ENCODE measurements around the gene PSMD13. TPM values are rescaled to one million over a fixed set of nuclear protein-coding genes. Genes with fewer than 3 reads are reported as not detected.

Gene PSMD13
- total RNA-seq, 2 experiments from 2014 or later, result 56.9 to 57.8 TPM

DNA sequence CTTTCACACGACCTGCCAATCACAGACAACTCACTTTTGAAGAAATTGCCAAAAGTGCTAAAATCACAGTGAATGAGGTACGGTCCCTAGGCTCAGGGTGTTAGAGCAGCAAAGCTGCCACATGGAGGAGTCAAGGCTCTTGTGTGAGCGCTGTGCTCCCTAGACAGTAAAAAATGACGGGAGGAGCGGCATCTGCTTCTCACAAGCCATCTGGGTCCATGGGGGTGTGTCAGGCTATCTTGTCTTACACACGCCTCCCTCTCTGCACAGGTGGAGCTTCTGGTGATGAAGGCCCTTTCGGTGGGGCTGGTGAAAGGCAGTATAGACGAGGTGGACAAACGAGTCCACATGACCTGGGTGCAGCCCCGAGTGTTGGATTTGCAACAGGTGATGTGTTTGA, 14.8 kb downstream of the PSMD13 start:
- peak in 2 of 14 experiments; percentile 17 to 38 for DNase-seq

DNA sequence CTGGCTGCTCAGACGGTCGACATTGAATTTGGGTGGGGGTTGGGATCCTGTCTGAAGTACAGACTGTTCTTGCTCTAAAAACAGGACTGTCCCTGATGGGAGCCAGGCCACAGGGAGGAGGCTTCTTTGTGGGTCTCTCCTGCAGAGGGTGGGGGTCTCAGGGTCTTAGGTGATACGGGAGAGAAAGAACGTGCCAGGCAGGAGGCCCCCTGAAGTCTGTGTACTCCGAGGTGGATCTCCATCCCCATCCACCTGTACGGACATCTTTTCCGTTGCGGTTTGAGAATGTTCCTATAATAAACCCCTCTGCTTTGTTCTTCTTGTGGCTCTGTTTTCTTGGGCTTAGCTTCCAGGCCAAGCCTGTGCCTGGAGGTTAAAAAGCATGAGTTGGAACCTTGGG, 15.9 kb downstream of the PSMD13 start:
- Mint-ChIP-seq H3K4me1 (ENCODE audit: low read depth) (peaks cover 13% of the 10 kb centered on the region), H3K27me3 (no peaks in the 10 kb centered on the region), H3K27ac (no peak overlapping the region), H3K4me3 (no peak overlapping the region), H3K36me3 (ENCODE audit: low read depth) (peaks cover 64% of the 10 kb centered on the region), H3K9me3 (no peaks in the 10 kb centered on the region)
- TF ChIP-seq, protein P1, sequence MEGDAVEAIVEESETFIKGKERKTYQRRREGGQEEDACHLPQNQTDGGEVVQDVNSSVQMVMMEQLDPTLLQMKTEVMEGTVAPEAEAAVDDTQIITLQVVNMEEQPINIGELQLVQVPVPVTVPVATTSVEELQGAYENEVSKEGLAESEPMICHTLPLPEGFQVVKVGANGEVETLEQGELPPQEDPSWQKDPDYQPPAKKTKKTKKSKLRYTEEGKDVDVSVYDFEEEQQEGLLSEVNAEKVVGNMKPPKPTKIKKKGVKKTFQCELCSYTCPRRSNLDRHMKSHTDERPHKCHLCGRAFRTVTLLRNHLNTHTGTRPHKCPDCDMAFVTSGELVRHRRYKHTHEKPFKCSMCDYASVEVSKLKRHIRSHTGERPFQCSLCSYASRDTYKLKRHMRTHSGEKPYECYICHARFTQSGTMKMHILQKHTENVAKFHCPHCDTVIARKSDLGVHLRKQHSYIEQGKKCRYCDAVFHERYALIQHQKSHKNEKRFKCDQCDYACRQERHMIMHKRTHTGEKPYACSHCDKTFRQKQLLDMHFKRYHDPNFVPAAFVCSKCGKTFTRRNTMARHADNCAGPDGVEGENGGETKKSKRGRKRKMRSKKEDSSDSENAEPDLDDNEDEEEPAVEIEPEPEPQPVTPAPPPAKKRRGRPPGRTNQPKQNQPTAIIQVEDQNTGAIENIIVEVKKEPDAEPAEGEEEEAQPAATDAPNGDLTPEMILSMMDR (IDR thresholded peaks at IDR 0.05), result no peak
- Histone ChIP-seq H3K36me3 (ENCODE audit: insufficient read depth, low read length) (peaks cover 57% of the 10 kb centered on the region), H3K27ac (ENCODE audit: low read depth in 1 of 2, low read length in 2 of 2) (no peak overlapping the region), H3K4me1 (ENCODE audit: insufficient read depth, low read length) (peaks cover 6% of the 10 kb centered on the region), H3K4me3 (ENCODE audit: low read length) (no peak overlapping the region), H3K27me3 (ENCODE audit: control insufficient read depth in 1 of 2, insufficient read depth in 2 of 2, low read length in 2 of 2) (no peaks in the 10 kb centered on the region), H3K9me3 (ENCODE audit: control insufficient read depth in 1 of 2, insufficient read depth in 1 of 2, low read length in 2 of 2) (no peaks in the 10 kb centered on the region)
- ChIA-PET CTCF (interaction anchor here (3.5 kb wide), 1 partner anchor 53 kb away, joined by 31 read pairs; the partner anchor contains the start of gene IFITM2), POLR2A (interaction anchor here (3.3 to 3.6 kb wide), 2 partner anchors 27 to 36 kb away, joined by 31 to 51 read pairs; partner anchors contain the start of genes NLRP6 and PGGHG)
- ATAC-seq (ENCODE audit: poor library complexity) (no peak), DNase-seq (no peak)
- intact Hi-C loops (cut with DNase I, micrococcal nuclease), result loop anchor here (2.0 to 5.0 kb wide), 6 partner anchors 26 to 200 kb away; partner anchors contain the start of genes BET1L (in 1 of the 2), NLRP6 (in 1 of the 2), PGGHG (in 1 of the 2) and PTDSS2 (in 1 of the 2)

More for the DNA sequence above, 14.8 kb downstream of the PSMD13 start:
- Mint-ChIP-seq H3K4me3 (no peak overlapping the region), H3K27ac (peak overlapping the region; percentile 33), H3K4me1 (ENCODE audit: low read depth) (peaks cover 13% of the 10 kb centered on the region), H3K27me3 (no peaks in the 10 kb centered on the region), H3K9me3 (no peaks in the 10 kb centered on the region), H3K36me3 (ENCODE audit: low read depth) (peaks cover 75% of the 10 kb centered on the region)
- no peak for ATAC-seq (ENCODE audit: poor library complexity)
- intact Hi-C loops (cut with DNase I, micrococcal nuclease), result loop anchor here (2.0 to 5.0 kb wide), 8 partner anchors 17 to 201 kb away; partner anchors contain the start of genes BET1L (in 1 of the 2), PGGHG (in 1 of the 2), PTDSS2 (in 1 of the 2) and RIC8A (in 1 of the 2)
- ChIA-PET POLR2A (interaction anchor here (1.2 to 3.6 kb wide), 14 partner anchors 9 to 199 kb away, joined by 3 to 51 read pairs (median 8); partner anchors contain the start of genes BET1L, IFITM5, NLRP6 and PGGHG), CTCF (interaction anchor here (1.2 to 3.5 kb wide), 20 partner anchors 14 to 199 kb away, joined by 3 to 31 read pairs (median 10); partner anchors contain the start of genes IFITM2, PGGHG, PSMD13 and PTDSS2)
- Histone ChIP-seq H3K9me3 (ENCODE audit: control insufficient read depth in 1 of 2, insufficient read depth in 1 of 2, low read length in 2 of 2) (no peaks in the 10 kb centered on the region), H3K27ac (ENCODE audit: low read depth in 1 of 2, low read length in 2 of 2) (no peak overlapping the region), H3K4me3 (ENCODE audit: low read length) (no peak overlapping the region), H3K4me1 (ENCODE audit: insufficient read depth, low read length) (peaks cover 6% of the 10 kb centered on the region), H3K36me3 (ENCODE audit: insufficient read depth, low read length) (peaks cover 68% of the 10 kb centered on the region), H3K27me3 (ENCODE audit: control insufficient read depth in 1 of 2, insufficient read depth in 2 of 2, low read length in 2 of 2) (no peaks in the 10 kb centered on the region)
- TF ChIP-seq, protein P1 (IDR thresholded peaks at IDR 0.05), result no peak

DNA sequence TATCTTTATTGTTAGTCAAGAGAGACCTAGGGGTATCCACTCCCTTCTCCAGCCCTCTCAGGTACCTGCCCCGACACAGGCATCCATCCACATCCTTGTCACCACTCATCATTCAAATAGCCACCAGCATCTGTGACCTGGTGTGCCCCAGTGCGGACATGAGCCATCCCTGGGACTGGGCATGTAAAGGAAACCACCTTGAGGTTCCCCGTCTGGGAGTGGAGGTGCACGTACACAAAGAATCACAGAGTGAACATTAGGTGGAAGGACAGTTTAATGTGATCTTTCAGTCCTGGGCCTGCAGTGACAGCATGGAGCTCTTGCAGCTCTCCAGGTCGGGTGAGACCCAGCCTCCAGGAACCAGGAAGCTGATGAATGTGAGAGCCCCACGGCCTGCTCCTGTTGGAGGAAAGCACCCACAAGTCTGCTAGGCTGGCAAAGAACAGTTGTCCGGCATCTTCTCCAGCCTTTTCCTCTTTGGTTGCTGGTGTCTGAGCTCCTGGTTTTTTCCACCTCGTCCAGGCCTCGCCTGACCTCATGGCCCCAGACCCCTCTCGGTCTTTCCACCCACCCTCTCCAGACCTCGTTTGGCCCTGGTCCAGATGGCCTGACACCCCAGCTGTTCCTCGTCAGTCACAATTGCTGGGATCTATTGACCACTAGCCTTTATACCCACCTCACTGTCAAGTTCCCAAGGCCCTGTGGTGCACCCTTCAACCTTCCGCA, 16.5 kb downstream of the PSMD13 start:
- intact Hi-C loops (cut with DNase I, micrococcal nuclease), result loop anchor here (2.0 to 5.0 kb wide), 6 partner anchors 25 to 199 kb away; partner anchors contain the start of genes BET1L (in 1 of the 2), NLRP6 (in 1 of the 2), PGGHG (in 1 of the 2) and PTDSS2 (in 1 of the 2)
- Mint-ChIP-seq H3K36me3 (ENCODE audit: low read depth) (peaks cover 58% of the 10 kb centered on the region), H3K27ac (no peak overlapping the region), H3K4me3 (no peak overlapping the region), H3K4me1 (ENCODE audit: low read depth) (peaks cover 13% of the 10 kb centered on the region), H3K27me3 (no peaks in the 10 kb centered on the region), H3K9me3 (no peaks in the 10 kb centered on the region)
- ATAC-seq (ENCODE audit: poor library complexity) (no peak), DNase-seq (no peak)
- no peaks in the 10 kb centered on the region for H3K27me3 ChIP-seq (ENCODE audit: control insufficient read depth in 1 of 2, insufficient read depth in 2 of 2, low read length in 2 of 2)
- peaks cover 51% of the 10 kb centered on the region for H3K36me3 ChIP-seq (ENCODE audit: insufficient read depth, low read length)
- ChIA-PET POLR2A (interaction anchor here (3.3 kb wide), 1 partner anchor 27 kb away, joined by 31 read pairs; the partner anchor contains the start of gene NLRP6), CTCF (interaction anchor here (1.1 to 3.5 kb wide), 2 partner anchors 53 to 110 kb away, joined by 3 to 31 read pairs; partner anchors contain the start of gene IFITM2)
- peaks cover 6% of the 10 kb centered on the region for H3K4me1 ChIP-seq (ENCODE audit: insufficient read depth, low read length)
- H3K27ac ChIP-seq (ENCODE audit: low read depth in 1 of 2, low read length in 2 of 2), result no peak overlapping the region
- TF ChIP-seq, protein P1 (IDR thresholded peaks at IDR 0.05), result no peak
- no peaks in the 10 kb centered on the region for H3K9me3 ChIP-seq (ENCODE audit: control insufficient read depth in 1 of 2, insufficient read depth in 1 of 2, low read length in 2 of 2)
- H3K4me3 ChIP-seq (ENCODE audit: low read length), result no peak overlapping the region
